NT2/D1 (cell line): Measurements from ENCODE around the gene DNAJC12.
"Not testable (repeated sequence)": the region's sequence is repeated elsewhere in the genome, so short reads cannot be mapped to it uniquely, and the experiment has no call there.

Experiments used
- DNase-seq: peaks from one replicate; pipeline ENCODE4 v3.0.0-alpha.2; 2011; ENCODE audit warnings: low read depth, low spot score
- H3K27me3 ChIP-seq: 2 replicates; pipeline ENCODE4 v1.6.0; 2011; ENCODE audit warnings: mild to moderate bottlenecking; ENCODE audit not compliant: insufficient read length, insufficient read depth
- H3K36me3 ChIP-seq: 2 replicates; pipeline ENCODE4 v1.6.1; 2011; ENCODE audit warnings: mild to moderate bottlenecking, low read length, mixed read lengths; ENCODE audit not compliant: insufficient read depth, insufficient read length
- H3K4me1 ChIP-seq: 2 replicates; pipeline ENCODE4 v1.5.1; 2011; ENCODE audit not compliant: insufficient read depth, insufficient read length
- H3K4me3 ChIP-seq: 2 replicates; pipeline ENCODE4 v1.5.1; 2011; ENCODE audit warnings: low read depth; ENCODE audit not compliant: insufficient read length
- H3K9ac ChIP-seq: 2 replicates; pipeline ENCODE4 v1.6.0; 2011; ENCODE audit warnings: low read depth; ENCODE audit not compliant: insufficient read length
- H3K9me3 ChIP-seq: 2 replicates; pipeline ENCODE4 v1.5.1; 2011; ENCODE audit warnings: mild to moderate bottlenecking, low read length; ENCODE audit not compliant: insufficient read depth
- SUZ12 ChIP-seq: IDR thresholded peaks from 2 replicates; pipeline ENCODE4 v1.6.1; 2011; ENCODE audit not compliant: insufficient read length, insufficient read depth; ENCODE audit errors: extremely low read depth
- YY1 ChIP-seq: IDR thresholded peaks from 2 replicates; pipeline ENCODE4 v1.6.1; 2011; ENCODE audit not compliant: insufficient read length, insufficient read depth
- ZNF274 ChIP-seq: IDR thresholded peaks from 2 replicates; pipeline ENCODE4 v1.6.1; 2011; ENCODE audit warnings: mild to moderate bottlenecking, low read depth, low read length

DNAJC12 gene

GRCh38 chr10:67853512-67853911, 15.5 kb upstream of the DNAJC12 start:
- no peak for DNase-seq
- Histone ChIP-seq H3K9ac (no peak overlapping the region), H3K4me1 (no peaks in the 10 kb centered on the region), H3K36me3 (no peaks in the 10 kb centered on the region), H3K27me3 (no peaks in the 10 kb centered on the region), H3K9me3 (no peaks in the 10 kb centered on the region), H3K4me3 (no peak overlapping the region)
- TF ChIP-seq ZNF274: no peak
- no peak for TF ChIP-seq YY1
- no peak for TF ChIP-seq SUZ12

DNA sequence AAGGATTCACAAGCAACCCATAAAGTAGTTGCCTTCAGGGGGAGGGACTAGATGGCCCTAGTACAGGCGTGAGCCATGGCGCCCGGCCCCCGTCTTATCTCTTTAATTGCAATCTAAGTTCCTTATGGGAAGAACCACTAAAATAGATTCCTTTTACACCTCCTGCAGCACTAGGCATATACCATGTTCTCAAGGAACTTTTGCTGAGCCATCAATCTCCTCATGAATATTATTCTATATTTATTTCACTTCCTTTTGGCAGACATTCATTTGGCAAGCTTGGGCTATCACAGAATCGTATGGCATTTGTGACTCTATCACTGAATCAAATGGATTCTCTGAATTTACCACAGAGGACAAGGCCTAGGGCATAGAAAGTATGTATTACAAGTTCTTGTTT, 14.8 kb upstream of the DNAJC12 start:
- no peak for DNase-seq
- no peaks in the 10 kb centered on the region for H3K36me3 ChIP-seq
- H3K4me1 ChIP-seq: no peaks in the 10 kb centered on the region
- no peak overlapping the region for H3K9ac ChIP-seq
- H3K4me3 ChIP-seq: no peak overlapping the region
- no peaks in the 10 kb centered on the region for H3K9me3 ChIP-seq
- TF ChIP-seq SUZ12: no peak
- no peak for TF ChIP-seq YY1
- no peak for TF ChIP-seq ZNF274
- H3K27me3 ChIP-seq: no peaks in the 10 kb centered on the region

GRCh38 chr10:67851186-67851585, 13.2 kb upstream of the DNAJC12 start:
- Histone ChIP-seq H3K4me1 (no peaks in the 10 kb centered on the region), H3K9me3 (no peaks in the 10 kb centered on the region), H3K4me3 (no peak overlapping the region), H3K36me3 (no peaks in the 10 kb centered on the region), H3K27me3 (no peaks in the 10 kb centered on the region), H3K9ac (no peak overlapping the region)
- TF ChIP-seq SUZ12: no peak
- TF ChIP-seq ZNF274: no peak
- no peak for TF ChIP-seq YY1
- DNase-seq: no peak

GRCh38 chr10:67849331-67850011, 11.5 kb upstream of the DNAJC12 start:
- TF ChIP-seq ZNF274: no peak
- TF ChIP-seq YY1: no peak
- TF ChIP-seq SUZ12: no peak
- peak; percentile 82 for DNase-seq
- H3K36me3 ChIP-seq: no peaks in the 10 kb centered on the region

DNA sequence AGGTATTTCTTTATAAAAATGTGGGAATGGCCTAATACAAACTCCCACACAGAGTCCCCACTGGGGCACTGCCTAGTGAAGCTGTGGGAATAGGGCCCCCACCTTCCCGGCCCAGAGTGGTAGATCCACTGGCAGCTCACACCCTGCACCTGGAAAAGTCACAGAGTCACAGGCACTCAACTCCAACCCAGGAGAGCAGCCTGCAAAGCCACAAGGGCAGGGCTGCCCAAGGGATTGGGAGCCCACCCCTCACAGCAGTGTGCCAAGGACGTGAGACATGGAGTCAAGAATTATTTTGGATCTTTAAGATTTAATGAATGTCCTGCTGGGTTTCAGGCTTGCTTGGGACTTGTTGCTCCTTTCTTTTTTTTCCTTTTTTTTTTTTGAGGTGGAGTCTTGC, 5.3 kb upstream of the DNAJC12 start:
- no peaks in the 10 kb centered on the region for H3K27me3 ChIP-seq
- H3K4me1 ChIP-seq: no peaks in the 10 kb centered on the region
- H3K4me3 ChIP-seq: no peak overlapping the region
- H3K9ac ChIP-seq: no peak overlapping the region
- no peak for TF ChIP-seq SUZ12
- TF ChIP-seq ZNF274: no peak
- no peak for TF ChIP-seq YY1
- H3K36me3 ChIP-seq: no peaks in the 10 kb centered on the region
- no peak for DNase-seq
- H3K9me3 ChIP-seq: peaks cover 13% of the 10 kb centered on the region; the same call in 1 of the 2 replicates

More at GRCh38 chr10:67849331-67850011, 11.5 kb upstream of the DNAJC12 start:
- Histone ChIP-seq H3K9ac (peak overlapping the region; percentile 90), H3K4me1 (no peaks in the 10 kb centered on the region), H3K9me3 (no peaks in the 10 kb centered on the region), H3K4me3 (peak overlapping the region; percentile 91), H3K27me3 (no peaks in the 10 kb centered on the region)

GRCh38 chr10:67841737-67842136, 3.7 kb upstream of the DNAJC12 start:
- Histone ChIP-seq H3K9me3 (peaks cover 13% of the 10 kb centered on the region; the same call in 1 of the 2 replicates), H3K9ac (no peak overlapping the region), H3K4me1 (no peaks in the 10 kb centered on the region), H3K36me3 (no peaks in the 10 kb centered on the region), H3K27me3 (no peaks in the 10 kb centered on the region), H3K4me3 (no peak overlapping the region)
- DNase-seq: no peak
- TF ChIP-seq YY1 (no peak), ZNF274 (no peak), SUZ12 (no peak)

DNA sequence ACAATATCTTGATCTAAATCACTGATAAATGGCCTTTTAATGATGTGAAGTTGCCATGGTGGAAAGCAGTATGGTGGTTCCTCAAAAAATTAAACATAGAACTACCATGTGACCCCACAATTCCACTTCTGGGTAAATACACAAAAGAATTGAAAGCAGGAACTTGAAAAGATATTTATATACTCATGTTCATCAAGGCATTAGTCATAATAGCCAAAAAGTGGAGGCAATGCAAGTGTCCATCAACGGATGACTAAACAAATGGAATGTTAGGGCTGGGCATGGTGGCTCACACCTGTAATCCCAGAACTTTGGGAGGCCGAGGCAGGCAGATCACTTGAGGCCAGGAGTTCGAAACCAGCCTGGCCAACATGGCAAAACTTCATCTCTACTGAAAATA, 2.0 kb upstream of the DNAJC12 start:
- H3K4me3 ChIP-seq: no peak overlapping the region
- no peak for DNase-seq
- H3K9ac ChIP-seq: no peak overlapping the region
- TF ChIP-seq ZNF274: no peak
- TF ChIP-seq YY1: no peak
- TF ChIP-seq SUZ12: no peak
- H3K9me3 ChIP-seq: peaks cover 13% of the 10 kb centered on the region; the same call in 1 of the 2 replicates
- no peaks in the 10 kb centered on the region for H3K27me3 ChIP-seq
- no peaks in the 10 kb centered on the region for H3K36me3 ChIP-seq
- H3K4me1 ChIP-seq: no peaks in the 10 kb centered on the region

GRCh38 chr10:67839511-67839910, 1.5 kb upstream of the DNAJC12 start:
- not testable (repeated sequence) for H3K9ac ChIP-seq, DNase-seq, H3K4me1 ChIP-seq, H3K36me3 ChIP-seq, H3K4me3 ChIP-seq, H3K27me3 ChIP-seq
- peaks cover 13% of the 10 kb centered on the region; the same call in 1 of the 2 replicates for H3K9me3 ChIP-seq
